ENCODE measurements around the gene TEDDM1. TPM values are rescaled to one million over a fixed set of nuclear protein-coding genes. Genes with fewer than 3 reads are reported as not detected.

The TEDDM1 gene, protein sequence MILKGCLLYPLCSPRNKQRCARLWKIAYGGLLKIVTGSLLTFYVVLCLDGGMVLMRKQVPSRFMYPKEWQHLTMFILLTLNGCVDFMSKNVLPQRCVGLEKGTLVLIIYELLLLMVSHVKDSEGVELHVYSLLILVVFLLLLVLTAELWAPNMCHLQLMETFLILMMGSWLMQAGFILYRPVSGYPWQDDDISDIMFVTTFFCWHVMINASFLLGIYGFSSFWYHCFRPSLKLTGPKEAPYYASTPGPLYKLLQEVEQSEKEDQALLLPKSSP
- total RNA-seq (2022; extraction: Qiagen RNA extraction): not detected in 5 replicates

DNA sequence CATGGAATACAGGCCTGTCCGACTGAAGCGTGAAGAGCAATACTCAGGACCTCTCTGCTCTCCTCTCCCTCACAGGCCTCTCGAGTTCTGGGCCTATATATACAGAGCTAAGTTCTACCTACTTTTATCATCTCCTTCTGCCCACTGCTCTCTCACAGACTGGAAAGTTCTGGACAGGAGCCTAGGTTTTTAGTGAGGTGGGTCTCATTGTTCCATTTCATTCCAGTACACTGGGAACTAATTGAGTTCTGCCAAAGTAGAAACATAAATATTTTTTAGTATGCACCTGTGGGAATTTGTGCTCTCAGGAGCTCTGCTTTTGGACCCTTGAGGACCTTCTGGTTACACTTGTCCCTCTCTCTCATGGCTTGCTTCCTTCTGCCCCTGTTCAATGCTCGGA, at the start of gene TEDDM1:
TSS of gene TEDDM1 (minus strand) at position 101 of the 400 bp plus-strand sequence. CDS start 182 bp downstream, outside the sequence.

DNA sequence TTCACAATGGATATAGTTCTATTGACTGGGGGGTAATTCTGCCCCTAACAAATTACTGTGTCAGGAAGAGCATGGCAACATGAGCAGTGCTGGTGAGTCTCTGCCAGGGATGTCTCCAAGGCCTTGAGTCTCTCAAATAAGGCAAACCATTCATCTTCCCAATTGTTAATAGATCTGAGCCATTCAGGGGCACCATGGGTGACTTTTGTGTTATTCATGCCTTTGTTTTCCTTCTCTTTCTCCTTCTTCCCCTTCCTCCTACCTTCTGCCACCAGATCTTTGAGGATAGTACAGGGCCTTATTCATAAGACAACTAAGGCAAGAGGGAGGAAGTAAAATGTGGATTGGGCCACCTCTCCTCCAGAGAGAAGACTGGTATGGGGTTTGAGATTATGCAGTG, 49.6 kb upstream of the TEDDM1 start, which contains the start of gene RGSL1:
TSS of gene RGSL1 (plus strand) at position 60 of the 400 bp plus-strand sequence. CDS start at position 80, 20 bp downstream.

DNA sequence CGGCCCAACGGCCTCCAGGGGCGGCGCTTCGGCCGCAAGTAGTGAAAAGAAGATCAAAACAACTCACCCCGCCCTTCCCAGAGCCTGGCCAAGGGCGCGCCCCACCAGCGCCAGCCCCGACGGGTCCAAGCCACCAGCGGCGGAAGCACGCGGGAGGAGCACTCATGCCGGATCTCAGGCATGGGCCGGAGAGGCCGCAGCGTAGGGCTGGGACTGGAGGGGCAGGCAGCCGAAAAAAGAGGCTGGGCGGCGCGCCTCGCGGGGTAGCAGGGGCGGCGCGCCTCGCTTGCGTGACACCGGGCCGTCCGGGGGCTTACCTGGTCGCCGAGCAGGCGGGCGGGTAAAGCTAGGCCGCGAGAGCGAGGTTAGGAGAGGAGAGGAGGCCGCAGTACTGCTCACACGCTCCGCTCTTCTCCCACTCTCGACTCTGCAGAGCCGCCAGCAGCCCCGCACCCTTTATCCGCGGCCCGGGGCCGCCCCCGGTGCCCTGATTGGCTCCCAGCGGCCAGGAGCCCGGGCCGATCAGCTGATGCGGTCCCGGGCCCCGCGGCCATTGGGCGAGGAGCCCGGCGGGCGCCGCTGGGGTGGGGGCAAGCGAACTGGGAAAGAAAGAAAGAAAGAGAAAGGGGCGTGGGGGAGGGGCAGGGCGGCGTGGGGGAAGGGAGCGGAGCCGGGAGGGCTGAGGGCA, 9.0 kb downstream of the TEDDM1 start, which contains the start of gene GLUL:
TSS of gene GLUL (minus strand) at position 429 of the 688 bp plus-strand sequence. CDS start 3,053 bp downstream, outside the sequence.

Other genes with a start within 250 kb of the TEDDM1 start
- gene GLUL, start 8.9 kb downstream of the TEDDM1 start, total RNA-seq (2022; extraction: Qiagen RNA extraction): 19.7 to 27.3 TPM (median 21.3 TPM) in 5 replicates
- not detected in 5 replicates for gene RGSL1, start 49.5 kb upstream of the TEDDM1 start, total RNA-seq (2022; extraction: Qiagen RNA extraction)
- gene RNASEL, start 188.6 kb upstream of the TEDDM1 start, total RNA-seq (2022; extraction: Qiagen RNA extraction): 1.2 to 2.0 TPM (median 1.8 TPM) in 5 replicates
- 0.25 to 0.45 TPM (median 0.28 TPM) in 5 replicates for gene RGS16, start 203.7 kb upstream of the TEDDM1 start, total RNA-seq (2022; extraction: Qiagen RNA extraction)